22Rv1 (cell line): ENCODE measurements around the gene SERPINE2.

Experiments
- H3K27ac ChIP-seq: fragments of 450-650 bp; 2 replicates; pipeline ENCODE4 v1.5.1; 2017
- CTCF ChIP-seq: fragments of 450-650 bp; IDR thresholded peaks from 2 replicates; pipeline ENCODE4 v1.5.1; 2017; ENCODE audit warnings: mild to moderate bottlenecking
- ZFX ChIP-seq: fragments of 450-650 bp; IDR thresholded peaks from 2 replicates; pipeline ENCODE4 v1.6.1; 2017; ENCODE audit warnings: antibody characterized with exemption, borderline replicate concordance

The SERPINE2 gene

GRCh38 chr2:224027931-224028330, 11.2 kb downstream of the SERPINE2 start:
- H3K27ac ChIP-seq = no peak overlapping the region
- TF ChIP-seq CTCF (no peak), ZFX (no peak)

- no peak overlapping the region for H3K27ac ChIP-seq
- TF ChIP-seq CTCF (no peak), ZFX (no peak)
Observed at GRCh38 chr2:224027070-224027469, 12.0 kb downstream of the SERPINE2 start.

- H3K27ac ChIP-seq = no peak overlapping the region
- TF ChIP-seq ZFX = no peak
- no peak for TF ChIP-seq CTCF
Observed at GRCh38 chr2:224025874-224026273, 13.2 kb downstream of the SERPINE2 start.

GRCh38 chr2:224024270-224024669, 14.8 kb downstream of the SERPINE2 start:
- no peak overlapping the region for H3K27ac ChIP-seq
- no peak for TF ChIP-seq ZFX
- no peak for TF ChIP-seq CTCF

GRCh38 chr2:224023188-224023587, 15.9 kb downstream of the SERPINE2 start:
- no peak overlapping the region for H3K27ac ChIP-seq
- TF ChIP-seq CTCF (no peak), ZFX (no peak)

GRCh38 chr2:224022486-224022885, 16.6 kb downstream of the SERPINE2 start:
- H3K27ac ChIP-seq = no peak overlapping the region
- TF ChIP-seq CTCF (no peak), ZFX (no peak)

- no peak overlapping the region for H3K27ac ChIP-seq
- no peak for TF ChIP-seq CTCF
- no peak for TF ChIP-seq ZFX
Observed at GRCh38 chr2:224020523-224020922, 18.6 kb downstream of the SERPINE2 start.
